ENCODE data around the gene ADGRF3.
A peak's percentile ranks its signal among the peaks of the same experiment; 100 is the strongest.
"Not testable (repeated sequence)": the region's sequence is repeated elsewhere in the genome, so short reads cannot be mapped to it uniquely, and the experiment has no call there.

ADGRF3 gene
- 0.14 to 3.2 (median 0.25) reads per million in 17 experiments for total RNA-seq

- peak; percentile 62 to 82 (median 76) for DNase-seq
Measured at GRCh38 chr2:26346454-26347053, at the start of gene ADGRF3. ADGRF3 (minus strand) TSS chr2:26346789; CDS start chr2:26346234, 555 bp downstream.

- no peak for DNase-seq
Measured at GRCh38 chr2:26395394-26395793, 48.8 kb upstream of the ADGRF3 start.

GRCh38 chr2:26394694-26395093, 48.1 kb upstream of the ADGRF3 start:
- no peak for DNase-seq

DNA sequence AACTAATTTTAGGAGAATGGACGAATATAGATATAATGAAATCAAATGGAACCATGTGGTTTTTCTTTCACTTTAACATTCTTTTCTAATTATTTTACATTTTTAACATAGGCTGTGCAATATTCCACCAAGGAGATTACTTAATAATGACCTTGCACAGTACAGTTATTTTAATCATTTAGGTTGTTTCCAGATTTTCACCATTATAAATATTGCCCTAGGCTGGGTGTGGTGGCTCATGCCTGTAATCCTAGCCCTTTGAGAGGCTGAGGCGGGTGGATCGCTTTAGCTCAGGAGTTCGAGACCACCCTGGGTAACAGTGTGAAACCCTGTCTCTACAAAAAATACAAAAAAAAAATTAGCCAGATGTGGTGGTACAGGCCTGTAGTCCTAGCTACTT, 40.6 kb upstream of the ADGRF3 start:
- no peak for DNase-seq

DNA sequence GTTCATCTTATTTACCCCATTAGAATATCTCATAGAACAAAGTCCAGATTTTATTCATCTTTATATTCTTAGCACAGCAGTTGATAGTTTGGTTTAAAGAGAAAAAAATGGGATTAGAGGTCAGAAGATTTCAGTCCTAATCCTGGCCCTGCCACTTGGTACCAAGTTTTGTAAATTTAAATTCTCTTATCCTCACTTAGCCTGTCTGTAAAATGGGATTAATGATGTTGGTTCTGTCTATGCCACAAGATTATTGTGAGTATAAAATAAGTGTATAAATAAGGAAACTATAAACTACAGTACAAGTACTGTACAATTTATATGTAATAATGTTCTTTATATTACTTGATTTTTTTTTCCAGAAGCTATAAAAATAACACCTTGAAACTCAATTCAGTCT, 38.0 kb upstream of the ADGRF3 start:
- no peak for DNase-seq

DNA sequence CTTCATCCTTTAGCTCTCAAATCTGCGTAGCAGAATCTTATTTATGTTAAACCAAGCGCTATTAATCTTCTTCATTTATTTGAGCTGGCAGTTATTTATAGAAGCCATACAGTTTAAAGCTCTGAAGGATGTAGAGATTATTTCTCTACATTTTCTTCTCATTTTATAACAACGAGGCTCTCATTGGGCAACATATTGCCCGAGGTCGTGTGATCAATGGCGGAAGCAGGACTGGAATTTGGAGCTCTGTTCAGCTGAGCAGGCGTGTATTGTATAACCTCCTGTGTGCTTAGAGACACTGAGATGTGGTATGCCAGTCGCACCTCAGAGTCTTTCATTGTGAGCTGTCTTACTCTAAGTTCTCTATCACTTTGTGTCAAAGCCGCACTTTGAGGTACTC, 37.6 kb upstream of the ADGRF3 start:
- no peak for DNase-seq

- peak; percentile 35 to 57 (median 48) for DNase-seq
Measured at GRCh38 chr2:26382564-26382963, 36.0 kb upstream of the ADGRF3 start.

DNA sequence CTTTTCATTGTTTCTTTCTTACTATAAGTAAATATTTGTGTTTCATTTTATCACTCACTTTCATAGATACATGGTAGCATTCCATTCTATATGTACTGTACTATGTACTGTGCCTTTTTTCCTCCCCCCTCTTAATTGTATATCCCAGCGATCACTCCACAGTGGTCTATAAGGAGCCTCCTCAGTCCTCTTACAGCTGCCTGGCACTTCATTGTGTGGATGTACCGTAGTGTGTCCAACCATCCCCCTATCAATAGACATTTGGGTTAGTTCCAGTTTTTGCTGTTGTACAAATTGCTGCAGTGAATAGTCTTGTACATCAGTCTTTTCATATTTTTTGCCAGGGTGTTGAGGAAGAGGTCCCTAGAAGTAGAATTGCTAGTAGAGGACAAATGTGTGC, 33.7 kb upstream of the ADGRF3 start:
- DNase-seq: no peak

- DNase-seq: no peak
Measured at GRCh38 chr2:26376799-26377198, 30.2 kb upstream of the ADGRF3 start.

GRCh38 chr2:26370909-26371308, 24.3 kb upstream of the ADGRF3 start:
- not testable (repeated sequence) for DNase-seq

DNA sequence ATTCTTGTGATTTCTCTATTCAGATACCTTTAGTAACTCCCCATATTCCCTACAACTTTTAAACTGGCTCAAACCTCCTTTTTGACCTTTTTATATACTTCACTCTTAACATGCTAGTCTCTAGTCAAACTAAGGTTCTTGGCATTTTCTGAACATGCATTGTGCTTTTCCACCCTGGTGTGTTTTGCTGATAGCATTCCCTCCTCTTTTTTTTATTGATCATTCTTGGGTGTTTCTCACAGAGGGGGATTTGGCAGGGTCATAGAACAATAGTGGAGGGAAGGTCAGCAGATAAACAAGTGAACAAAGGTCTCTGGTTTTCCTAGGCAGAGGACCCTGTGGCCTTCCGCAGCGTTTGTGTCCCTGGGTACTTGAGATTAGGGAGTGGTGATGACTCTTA, 23.1 kb upstream of the ADGRF3 start:
- not testable (repeated sequence) for DNase-seq

- no peak for DNase-seq
Measured at GRCh38 chr2:26366957-26367356, 20.4 kb upstream of the ADGRF3 start.

DNA sequence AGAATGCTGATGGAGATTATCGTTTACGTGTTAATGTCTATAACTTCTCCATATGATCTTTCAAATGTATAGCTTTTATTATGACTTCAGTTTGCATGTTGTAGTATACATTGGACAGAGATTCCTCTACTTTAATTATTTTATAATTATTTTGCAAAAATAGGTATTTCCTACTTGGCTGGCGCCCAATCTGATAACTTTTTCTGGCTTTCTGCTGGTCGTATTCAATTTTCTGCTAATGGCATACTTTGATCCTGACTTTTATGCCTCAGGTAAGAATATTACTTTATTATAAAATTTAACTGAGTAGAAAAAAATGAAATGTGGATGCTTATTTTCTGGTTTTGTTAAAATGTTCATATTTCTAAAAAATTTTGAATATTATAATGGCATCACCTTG, 18.1 kb upstream of the ADGRF3 start:
- no peak for DNase-seq

- DNase-seq: no peak
Measured at GRCh38 chr2:26363958-26364357, 17.4 kb upstream of the ADGRF3 start.

DNA sequence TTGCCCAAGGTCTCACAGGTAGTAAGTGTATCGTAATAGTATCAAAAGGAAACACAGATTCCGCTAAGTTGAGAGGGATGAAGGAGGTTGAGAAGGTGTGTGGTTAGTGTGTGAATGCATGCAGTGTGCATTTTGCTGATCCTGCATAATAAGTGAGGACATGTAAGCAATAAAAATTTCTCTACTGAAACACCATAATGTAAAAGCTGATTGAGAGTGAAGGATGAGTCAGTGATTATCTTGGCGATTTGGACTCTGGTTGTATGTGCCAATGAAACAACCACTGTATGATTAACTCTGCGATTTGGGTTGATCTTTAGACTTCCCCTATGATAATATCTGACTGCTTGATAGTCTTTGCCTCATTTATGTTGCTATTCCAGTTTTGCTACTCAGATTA, 16.7 kb upstream of the ADGRF3 start:
- no peak for DNase-seq

- DNase-seq: no peak
Measured at GRCh38 chr2:26359886-26360473, 13.4 kb upstream of the ADGRF3 start.

DNA sequence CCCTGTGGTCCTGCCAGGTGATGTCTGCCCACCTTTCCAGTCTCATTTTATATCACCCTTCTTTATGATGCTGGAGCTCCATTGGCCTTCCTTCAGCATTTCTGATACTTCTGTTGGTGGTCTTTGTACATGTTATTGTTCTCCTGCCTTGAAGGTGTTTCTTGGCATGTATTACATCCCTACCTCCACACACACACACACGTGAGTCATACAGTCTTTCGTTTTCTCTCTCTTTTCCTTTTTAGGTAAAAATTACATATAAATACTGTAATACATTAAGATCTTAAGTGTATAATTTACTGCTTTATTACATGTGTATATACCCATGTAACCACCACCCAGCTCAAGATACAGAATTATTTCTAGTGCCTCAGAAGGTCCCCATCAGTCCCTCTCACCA, 10.2 kb upstream of the ADGRF3 start:
- no peak for DNase-seq

DNA sequence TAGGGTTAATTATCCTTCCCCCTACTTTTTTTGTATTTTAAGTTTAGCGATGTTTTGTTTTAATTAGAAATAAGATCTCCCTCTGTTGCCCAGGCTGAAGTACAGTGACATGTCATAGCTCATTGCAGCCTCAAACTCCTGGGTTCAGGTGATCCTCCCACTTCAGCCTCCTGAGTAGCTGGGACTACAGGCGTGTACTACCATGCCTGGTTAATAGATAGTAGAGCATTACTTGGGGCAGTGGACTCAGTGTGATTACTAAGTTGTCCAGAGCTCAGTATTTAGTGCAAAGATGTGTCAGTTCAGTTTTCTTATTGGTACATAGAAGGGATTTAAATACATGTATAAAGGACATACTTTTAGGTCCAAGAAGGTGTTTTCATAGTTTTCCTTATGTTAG, 9.5 kb upstream of the ADGRF3 start:
- no peak for DNase-seq

DNA sequence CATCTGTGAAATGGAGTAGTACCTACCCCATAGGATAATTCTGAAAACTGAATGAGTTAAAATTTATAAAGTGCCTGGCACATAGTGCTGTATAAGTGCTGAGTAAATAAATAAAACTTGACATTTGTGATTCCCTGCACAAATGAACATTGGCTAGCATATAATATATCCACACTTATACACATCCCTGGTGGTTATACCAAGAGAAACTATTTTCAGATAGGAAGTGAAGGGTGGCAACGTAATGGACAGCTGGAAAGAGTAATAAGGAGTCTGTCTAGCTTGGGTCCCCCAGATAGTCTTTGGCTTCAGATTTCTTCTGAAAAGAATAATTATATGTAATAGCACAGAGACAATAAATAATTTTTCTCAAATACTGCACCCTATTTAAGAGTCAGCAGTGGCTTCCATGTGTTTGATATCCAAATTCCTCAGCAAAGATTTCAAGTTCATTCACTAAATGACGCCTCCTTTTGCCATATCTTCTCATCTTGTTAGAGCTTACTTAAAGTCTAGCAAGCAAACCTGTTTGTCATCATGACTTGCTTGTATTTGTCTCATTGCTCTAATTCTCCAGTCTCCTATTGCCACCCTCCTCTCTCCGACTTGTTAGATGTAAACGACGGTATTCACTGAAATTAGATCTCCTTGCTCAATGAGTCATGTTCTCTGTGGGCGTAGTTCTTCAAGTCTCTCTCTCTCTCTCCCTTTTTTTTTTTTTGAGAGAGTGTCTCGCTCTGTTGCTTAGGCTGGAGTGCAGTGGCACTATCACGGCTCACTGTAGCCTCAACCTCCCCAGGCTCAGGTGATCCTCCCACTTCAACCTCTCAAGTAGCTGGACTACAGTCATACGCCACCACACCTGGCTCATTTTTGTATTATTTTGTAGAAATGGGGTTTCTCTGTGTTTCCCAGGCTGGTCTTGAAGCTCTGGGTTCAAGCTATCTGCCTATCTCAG, 8.7 kb upstream of the ADGRF3 start:
- DNase-seq: peak; percentile 7 to 66 (median 47)

DNA sequence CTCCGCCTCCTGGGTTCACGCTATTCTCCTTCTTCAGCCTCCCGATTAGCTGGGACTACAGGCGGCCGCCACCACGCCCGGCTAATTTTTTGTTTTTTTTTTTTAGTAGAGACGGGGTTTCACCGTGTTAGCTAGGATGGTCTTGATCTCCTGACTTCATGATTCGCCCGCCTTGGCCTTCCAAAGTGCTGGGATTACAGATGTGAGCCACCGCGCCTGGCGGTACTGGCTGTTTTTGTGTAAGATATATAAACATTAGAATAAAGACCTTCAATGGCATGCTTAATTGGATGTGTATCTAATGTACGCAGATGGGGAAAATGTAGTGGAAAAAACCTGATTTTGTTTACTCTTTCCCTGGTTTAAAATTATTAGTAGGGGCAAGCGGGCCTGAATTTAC, 7.9 kb upstream of the ADGRF3 start:
- DNase-seq: not testable (repeated sequence)

GRCh38 chr2:26352892-26353291, 6.3 kb upstream of the ADGRF3 start:
- peak; percentile 5 to 47 (median 37) for DNase-seq

GRCh38 chr2:26351375-26352090, 4.9 kb upstream of the ADGRF3 start:
- no peak for DNase-seq

GRCh38 chr2:26349690-26350089, 3.1 kb upstream of the ADGRF3 start:
- no peak for DNase-seq

Measured in suppressor macrophage (primary cell).